DLD1 (cell line): ENCODE data around the gene DSE.

Experiments
- in situ Hi-C: cut with HindIII; loops from 2 replicates; pipeline ENCODE4 v1.10.0; 2017; ENCODE audit warnings: low sequenced_read_pairs

DSE gene

DNA sequence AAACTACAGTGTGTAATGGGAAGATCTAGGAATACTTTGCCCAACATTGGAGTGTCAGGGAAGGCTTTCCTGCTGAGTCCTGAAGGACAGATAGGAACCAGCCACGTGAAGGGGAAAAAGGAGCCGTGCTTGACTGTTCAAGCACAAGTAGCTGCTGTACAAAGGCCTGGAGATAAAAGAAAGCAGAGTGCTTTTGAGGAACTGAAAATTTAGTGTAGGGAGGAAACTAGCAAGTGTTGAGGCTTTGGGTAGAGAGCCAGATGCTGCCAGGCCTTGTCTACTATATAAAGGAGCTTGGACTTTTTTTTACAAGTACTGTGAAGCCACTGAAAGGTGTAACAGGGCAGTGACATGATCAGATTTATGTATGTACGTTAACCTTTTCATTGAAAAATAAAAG, 39.0 kb downstream of the DSE start:
- in situ Hi-C loops = no loop called here

DNA sequence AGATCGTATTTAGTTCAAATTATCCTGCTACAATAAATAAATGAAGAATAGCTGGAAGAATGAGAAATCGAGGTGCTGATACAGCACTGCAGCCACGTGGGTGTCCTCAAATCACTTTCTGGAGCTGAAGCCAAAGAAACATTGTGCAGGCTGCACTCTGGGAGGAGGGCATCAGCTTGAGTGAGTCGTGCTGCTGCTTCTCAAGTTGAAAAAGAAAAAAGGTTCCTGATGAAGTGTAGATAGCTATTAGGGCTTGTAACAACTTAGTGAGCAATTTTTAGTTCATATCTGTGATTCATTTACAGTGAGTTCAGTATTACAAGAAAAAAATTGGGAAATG, 40.5 kb downstream of the DSE start:
- in situ Hi-C loops = no loop called here

DNA sequence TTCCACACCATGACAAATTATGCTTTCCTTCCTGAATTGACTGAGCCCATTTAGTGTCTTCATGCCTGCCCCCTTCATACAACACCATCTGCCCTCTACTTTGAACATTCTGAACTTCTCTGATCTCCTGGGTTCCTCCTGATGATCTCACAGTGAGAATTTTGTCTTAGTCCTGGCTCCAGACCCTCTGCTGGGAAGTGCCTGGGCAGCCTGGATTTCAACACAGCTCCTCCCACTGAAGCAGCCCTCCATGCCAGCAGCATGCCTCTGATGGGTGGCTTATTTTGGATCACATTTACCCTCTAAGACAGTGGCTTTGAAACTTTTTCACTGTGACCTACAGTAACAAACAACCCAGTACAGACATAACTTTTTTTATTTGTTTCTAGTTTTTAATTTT, 41.5 kb downstream of the DSE start:
- in situ Hi-C loops = no loop called here

DNA sequence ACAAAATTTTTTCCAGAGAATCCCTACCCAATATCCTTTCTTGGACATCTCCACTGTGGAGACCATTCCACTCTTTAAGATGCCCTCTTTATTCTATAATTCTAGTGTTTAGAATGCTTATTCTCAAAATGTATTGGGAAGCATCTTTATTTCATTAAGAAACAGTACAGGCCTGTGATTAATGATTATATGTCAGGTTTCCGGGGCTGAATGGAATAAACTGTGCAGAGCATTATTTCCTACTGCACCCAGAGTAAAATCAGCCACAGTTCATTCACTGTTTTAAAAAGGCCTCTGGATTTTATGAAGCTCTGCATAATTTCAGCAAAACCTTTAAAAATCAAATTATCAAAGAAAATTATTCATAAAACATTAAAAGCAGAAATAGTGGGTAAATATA, 42.6 kb downstream of the DSE start:
- in situ Hi-C loops = no loop called here

DNA sequence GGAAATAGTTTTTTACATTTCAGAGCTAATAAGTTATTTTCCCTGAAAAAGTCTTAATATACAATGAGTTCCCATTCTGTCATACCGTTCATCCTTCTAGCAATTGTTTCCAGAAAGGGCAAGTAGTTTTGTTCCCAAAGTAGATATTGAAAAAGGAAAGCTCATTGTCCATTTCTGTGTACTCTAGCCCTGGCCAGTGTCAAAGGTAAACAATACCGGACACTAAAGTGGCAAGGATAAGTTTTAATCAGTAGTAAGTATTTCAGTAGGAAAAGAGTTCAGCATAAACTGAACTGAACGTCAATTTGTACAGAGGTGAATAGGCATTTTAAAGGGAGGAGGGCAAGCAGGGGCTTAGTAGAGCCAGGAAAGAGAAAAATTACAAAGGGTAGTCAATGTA, 46.9 kb downstream of the DSE start:
- in situ Hi-C loops = no loop called here

DNA sequence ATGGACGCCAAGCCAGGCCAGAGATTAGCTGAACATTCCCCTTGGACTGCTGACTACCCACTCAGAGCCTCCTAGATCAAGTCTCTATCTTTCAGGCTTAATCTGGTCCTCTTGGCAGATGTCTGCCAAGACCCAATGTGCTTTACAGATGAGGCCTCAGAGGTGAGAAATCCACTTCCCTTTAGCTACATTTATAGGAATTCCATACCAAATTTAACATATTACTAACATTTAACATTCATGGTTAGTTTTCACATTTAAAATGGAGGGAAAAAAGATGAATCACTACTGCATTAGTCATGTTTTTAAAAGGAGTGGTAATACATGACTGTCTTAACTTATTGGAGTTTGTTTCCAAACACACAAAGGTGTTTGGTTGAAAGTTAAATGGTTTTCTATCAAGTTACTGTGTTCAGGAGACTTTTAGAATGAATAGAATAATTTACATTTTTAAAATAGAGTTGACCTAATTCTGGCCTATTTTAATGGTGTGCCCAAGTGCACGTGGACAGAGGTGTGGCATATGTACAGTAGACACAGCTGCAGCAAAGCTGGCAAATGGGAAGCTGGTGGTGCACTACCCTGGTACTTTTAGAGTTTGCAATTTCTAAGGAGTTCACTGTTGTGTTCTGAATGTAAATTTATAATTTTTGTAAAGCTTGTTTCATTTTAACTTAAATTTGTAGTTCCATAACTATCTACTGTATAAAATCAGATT, 48.5 kb downstream of the DSE start:
- in situ Hi-C loops = no loop called here

DNA sequence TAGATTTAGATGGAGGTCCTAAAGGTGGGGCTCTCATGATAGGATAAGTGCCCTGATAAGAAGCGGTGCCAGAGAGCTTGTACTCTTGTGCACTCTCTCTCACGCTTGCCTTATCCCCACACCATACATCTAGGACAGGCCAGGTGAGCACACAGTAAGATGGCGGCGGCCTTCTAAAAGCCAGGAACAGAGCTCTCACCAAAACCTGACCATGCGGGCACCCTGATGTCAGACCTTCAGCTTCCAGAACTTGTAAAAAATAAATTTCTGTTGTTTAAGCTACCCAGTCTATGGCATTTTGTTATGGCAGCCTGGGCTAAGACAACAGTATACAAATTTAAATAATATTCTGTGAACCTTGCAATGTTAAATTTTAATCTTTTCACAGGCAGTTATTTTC, 49.6 kb downstream of the DSE start:
- in situ Hi-C loops = no loop called here

DNA sequence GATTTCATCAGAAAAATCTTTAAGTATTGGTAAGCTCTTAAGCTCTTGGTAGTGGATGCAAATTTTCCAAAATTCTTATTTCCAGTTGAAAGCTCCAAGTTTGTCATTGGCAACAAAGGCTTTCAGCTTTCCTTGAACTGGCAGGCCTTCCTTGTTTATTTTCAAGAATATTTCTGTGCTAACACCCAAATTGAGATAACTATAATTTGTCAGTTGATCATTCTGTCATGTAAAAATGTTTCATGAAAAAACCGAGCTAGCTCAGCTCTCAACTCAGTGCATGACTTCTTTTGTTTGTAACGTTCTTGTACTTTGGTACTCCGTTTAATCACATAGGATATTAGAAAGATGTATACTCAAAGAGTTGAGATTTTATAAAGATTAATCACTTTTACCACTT, 51.5 kb downstream of the DSE start:
- in situ Hi-C loops = no loop called here

DNA sequence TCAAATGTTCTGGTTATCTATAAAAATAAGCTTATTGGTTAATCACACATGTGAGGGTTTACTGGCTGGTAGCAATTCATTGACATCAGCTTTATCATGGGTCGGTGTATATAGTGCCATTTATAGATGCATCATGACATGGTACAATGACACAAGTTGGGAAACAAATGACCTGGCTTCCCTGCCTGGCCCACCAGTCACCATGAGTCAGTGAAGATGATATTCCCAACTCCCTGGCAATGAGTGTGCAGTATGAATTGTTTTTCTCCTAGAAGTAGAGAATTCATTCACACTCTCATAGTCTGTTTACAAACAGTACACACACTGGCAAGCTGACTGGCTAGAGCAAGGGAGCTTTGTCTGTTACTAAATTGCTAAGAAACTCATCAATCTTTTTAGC, 53.3 kb downstream of the DSE start:
- in situ Hi-C loops = no loop called here

DNA sequence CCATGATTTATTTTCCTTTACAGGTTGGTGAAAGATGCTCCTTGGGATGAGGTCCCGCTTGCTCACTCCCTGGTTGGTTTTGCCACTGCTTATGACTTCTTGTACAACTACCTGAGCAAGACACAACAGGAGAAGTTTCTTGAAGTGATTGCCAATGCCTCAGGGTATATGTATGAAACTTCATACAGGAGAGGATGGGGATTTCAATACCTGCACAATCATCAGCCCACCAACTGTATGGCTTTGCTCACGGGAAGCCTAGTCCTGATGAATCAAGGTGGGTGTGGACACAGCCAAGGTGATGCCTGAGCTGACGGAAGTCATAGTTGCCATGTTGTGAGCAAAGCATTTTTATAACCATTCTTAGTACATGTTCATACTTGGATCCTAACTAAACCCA, 55.8 kb downstream of the DSE start:
- in situ Hi-C loops = no loop called here

DNA sequence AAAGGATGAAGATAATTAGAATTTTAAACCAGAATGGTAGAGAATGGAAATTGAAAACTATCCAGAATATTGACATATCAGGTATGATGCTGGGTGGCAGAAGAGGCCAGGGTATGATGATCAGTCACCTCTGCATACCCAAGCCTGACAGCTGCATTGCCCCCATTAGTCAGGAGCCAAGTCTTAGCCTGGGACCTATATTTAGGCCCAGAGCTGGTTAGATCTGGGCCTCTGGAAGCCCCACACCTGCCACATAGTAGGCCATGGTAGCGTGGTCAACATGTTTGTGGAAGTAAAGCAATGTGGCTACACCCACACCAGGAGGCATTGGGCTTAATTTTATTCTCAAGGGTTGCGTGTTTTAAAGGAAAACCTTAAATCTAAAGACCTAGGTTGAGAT, 58.4 kb downstream of the DSE start:
- in situ Hi-C loops = no loop called here

DNA sequence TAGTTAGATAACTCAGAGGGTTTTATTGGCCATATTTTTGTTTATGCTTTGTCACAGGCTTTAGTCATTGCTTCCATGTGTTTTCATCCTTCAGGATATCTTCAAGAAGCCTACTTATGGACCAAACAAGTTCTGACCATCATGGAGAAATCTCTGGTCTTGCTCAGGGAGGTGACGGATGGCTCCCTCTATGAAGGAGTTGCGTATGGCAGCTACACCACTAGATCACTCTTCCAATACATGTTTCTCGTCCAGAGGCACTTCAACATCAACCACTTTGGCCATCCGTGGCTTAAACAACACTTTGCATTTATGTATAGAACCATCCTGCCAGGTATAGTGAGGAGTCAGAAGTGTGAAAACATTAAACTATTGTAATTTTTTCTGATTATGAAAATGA, 60.1 kb downstream of the DSE start:
- in situ Hi-C loops = no loop called here

DNA sequence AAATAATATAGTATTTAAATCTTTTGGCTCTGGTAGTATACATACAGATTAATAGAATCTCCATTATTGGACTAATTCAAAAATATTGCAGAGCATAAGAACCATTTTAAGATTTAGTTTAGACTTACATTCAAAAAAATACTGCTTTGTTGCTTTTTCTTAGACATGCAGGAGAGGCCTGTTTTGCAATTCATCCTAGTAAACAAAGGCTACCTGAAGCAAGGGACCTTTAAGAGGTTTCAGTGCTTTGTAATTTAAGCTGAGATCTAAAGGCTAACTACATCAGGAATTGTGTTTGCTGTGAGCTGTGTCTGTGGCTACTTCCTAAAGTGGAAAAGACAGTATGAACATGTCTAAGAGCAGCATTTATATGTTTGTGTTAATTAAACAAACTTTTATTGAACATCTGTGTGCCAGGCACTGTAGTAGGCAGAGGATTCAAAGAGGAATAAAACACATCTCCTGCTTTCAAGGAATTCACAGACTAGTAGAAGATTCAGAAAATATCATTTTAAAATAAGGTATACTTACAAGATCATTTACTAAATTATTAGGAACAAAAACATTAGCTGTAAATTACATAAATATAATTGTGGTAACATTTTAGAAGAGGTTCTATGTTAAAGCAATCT, 61.3 kb downstream of the DSE start:
- in situ Hi-C loops = no loop called here

DNA sequence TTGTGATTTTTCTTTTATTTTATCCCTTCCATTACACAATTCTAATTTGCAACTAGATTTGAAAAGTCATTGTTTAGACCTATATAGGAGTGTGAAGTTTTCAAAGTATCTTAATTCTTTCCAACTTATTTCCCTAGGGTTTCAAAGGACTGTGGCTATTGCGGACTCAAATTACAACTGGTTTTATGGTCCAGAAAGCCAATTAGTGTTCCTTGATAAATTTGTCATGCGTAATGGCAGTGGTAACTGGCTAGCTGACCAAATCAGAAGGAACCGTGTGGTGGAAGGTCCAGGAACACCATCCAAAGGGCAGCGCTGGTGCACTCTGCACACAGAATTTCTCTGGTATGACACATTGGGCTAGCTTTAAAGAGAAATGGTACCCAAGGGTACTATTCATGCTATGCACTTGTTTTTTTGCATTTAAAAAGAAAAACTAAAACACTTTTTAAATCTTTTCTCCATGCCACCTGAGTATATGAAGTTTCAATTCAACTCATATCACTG, 62.5 kb downstream of the DSE start:
- in situ Hi-C loops = no loop called here

DNA sequence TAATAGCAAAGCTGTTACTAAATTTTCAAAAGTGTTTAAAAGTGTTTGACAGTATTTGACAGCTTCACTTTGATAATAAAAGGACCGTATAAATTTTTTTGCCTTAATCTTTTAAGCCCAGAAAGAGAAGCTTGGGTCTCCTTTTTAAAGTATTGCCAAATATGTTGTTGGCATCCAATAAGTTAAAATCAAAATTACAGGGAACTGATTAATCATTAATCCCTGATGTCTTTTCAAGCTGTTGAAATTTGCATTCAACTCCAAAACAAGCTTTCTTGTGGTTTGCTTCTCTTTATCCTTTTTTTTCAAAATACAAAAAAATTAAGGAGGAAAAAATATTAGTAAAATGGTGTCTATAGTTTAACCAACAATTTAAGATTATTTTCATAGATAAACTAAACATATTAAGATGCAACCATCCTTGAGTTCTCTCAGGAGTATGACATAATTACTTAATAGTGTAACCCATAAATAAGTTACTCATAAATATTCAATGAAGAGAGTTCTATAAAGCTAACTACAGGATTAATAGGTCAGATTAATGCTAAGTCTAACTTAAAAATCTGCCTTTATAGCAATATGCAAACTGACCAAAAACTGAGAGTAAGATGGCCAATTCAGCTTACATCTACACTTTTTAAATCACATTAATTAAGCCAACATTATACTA, 63.4 kb downstream of the DSE start:
- in situ Hi-C loops = no loop called here

DNA sequence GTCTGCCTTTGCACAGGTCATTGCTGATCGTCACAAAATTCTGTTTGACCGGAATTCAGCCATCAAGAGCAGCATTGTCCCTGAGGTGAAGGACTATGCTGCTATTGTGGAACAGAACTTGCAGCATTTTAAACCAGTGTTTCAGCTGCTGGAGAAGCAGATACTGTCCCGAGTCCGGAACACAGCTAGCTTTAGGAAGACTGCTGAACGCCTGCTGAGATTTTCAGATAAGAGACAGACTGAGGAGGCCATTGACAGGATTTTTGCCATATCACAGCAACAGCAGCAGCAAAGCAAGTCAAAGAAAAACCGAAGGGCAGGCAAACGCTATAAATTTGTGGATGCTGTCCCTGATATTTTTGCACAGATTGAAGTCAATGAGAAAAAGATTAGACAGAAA, 65.8 kb downstream of the DSE start:
- in situ Hi-C loops = no loop called here

DNA sequence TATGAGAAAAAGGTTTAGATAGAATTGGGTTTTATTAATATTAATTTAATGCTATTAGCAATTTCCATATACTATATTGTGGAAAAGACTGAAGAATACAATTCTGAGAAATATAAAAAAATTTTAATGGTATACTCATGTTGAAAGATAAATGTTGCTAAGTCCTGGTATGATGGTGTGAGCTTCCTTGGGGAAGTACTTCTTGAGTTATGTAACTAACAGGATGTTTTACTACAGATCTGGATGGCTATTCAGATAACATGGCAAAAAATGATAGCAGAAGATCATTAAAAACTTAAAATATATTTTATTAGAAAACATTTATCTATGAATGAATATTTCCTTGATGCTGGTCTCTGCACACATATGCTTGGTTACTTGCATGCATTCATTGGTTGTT, 66.9 kb downstream of the DSE start:
- in situ Hi-C loops = no loop called here

DNA sequence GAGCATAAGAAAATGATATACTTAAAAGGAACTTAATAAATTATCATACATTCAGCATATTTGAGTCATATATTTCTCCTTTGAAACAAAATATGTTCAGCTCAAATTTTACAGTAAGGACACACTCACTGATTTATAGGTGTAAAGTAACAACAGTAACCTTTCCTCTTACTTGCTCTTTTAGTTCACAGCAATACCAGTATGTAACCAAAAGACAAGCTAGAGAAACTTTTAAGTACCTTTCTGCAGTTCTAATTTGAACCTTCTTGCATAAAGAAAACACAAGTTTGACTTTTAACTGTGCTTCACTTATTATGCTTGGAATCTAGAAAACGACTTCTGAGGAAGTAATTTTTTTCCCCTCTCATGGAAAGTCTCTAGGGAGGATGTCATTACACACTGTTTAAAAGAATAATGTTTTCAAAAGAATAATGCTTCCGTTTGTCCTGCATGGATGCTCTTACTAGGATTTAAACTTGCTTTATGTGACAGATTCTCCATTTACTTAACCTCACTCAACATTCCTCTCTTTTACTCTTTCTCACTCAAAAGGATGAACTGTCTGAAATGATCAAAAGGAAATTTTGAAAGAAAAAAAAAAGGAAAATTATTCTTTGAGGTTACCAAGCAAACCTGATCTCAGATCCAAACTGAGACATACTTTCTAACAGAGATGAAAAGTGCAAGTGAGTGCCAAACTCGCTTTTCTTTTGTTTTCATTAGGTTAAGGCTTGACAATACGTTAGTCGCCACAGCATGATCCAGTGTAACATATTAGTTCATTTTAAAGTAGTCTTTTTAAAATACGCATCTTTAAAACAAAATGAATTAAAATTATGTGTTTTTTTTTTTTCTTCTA, 68.1 kb downstream of the DSE start:
- in situ Hi-C loops = no loop called here

DNA sequence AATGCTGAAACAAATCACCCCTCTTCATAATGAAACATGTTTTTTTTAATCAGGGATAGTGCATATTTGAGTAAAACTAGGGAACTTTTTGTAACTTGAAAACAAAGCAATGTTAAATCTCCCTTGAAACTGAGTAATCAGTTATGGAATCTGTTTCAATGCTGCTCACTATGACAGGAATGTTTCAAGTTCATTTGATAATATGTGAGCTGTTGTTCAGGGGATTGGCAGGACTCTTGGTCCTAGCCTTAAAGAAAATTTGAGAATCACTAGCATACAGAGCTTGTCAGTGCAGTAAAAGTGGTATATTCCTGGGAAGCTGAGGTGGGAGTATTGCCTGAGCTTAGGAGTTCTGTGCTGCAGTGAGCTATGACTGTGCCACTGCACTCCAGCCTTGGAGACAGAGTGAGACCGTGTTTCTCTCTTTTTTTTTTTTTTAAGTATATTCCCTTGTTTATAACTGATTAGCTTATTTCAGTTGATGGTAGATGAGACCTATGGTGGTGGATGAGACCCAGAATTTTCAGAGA, 68.8 kb downstream of the DSE start:
- in situ Hi-C loops = no loop called here

DNA sequence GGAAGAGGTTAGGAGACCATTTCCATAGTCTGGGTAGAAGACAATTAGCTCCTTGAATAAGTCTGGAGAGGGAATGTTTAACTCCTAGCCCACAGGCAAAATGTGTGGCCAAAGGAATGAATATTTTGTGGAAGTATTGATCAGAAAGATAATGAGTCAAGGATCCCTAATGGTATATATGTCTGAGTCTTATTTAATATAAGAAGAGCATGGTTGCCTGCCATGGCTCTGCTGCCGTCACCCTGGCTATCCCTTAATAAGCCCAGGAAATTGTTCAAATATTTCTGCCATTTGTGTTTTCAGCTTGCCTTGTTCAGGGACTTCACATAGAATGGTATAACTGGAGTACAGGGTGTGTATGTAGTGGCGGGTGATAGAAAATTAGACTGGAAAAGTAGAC, 72.4 kb downstream of the DSE start:
- in situ Hi-C loops = no loop called here

DNA sequence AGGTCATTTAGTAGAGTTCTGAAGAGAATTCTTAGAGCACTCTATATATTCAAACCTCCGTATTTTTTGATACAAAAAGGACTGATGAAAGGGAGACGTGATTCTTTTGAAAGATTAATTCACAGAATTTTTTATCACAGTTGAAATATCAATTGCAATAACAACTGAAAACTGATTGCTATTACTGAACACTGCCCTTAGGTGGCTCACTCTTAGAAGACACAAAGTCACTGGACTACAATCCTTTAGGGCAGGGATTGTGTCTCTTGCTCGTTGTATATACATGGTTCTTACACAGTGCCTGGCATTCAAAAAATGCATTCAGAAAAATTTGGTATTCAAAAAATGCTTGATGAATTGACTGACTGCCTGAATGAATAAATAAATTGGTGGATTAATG, 73.3 kb downstream of the DSE start:
- in situ Hi-C loops = no loop called here
